Right hindlimb (tissue), 1 donor: ENCODE measurements around the gene MAPK8IP1.
"Not testable (repeated sequence)": the region's sequence is repeated elsewhere in the genome, so short reads cannot be mapped to it uniquely, and the experiment has no call there.

Source experiments
- DNase-seq: peaks from one replicate; pipeline ENCODE4 v3.0.0-alpha.2; 2018

Gene MAPK8IP1

DNA sequence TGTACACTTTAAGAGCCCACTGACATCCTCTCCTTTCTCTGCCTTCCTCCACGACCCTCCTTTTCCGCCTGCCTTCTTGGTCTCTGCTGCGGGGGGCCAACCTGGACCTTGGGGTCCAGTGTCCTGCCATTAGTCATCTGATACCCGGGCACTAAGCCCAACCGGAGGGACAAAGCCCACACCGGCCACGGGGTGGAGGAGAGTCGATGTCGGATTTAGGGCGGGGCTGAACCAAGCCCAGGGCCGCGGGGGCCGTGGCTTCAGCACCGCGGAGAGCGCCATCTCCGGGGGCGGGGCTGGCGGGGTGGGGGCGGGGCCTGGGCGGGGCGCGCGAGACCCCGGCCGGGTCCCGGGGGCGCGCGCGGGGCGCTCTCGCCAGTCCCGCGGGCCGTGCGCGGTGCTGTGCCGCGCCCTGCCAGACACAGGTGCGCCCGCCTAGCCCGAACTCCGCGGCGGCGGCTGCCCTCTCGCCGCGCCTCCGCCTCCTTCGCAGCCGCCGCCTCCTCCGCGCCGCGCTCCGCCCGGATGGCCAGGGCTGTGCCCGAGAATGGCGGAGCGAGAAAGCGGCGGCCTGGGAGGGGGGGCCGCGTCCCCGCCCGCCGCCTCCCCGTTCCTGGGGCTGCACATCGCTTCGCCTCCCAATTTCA, at the start of gene MAPK8IP1:
TSS of gene MAPK8IP1 (plus strand) at position 378 of the 647 bp plus-strand sequence. CDS start at position 548, 170 bp downstream.
- DNase-seq = peak; percentile 53

DNA sequence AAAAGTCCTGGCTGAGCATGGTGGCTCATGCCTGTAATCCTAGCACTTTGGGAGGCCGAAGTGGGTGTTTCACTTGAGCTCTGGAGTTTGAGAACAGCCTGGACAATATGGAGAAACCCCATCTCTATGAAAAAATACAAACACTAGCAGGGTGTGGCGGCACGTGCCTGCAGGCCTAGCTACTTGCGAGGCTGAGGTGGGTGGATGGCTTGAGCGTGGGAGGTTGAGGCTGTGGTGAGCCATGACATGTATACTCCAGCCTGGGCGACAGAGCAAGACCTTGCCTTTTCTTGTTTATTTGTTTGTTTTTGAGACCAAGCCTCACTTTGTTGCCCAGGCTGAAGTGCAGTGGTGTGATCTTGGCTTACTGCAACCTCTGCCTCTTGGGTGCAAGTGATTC, 46.2 kb upstream of the MAPK8IP1 start:
- DNase-seq = no peak

DNA sequence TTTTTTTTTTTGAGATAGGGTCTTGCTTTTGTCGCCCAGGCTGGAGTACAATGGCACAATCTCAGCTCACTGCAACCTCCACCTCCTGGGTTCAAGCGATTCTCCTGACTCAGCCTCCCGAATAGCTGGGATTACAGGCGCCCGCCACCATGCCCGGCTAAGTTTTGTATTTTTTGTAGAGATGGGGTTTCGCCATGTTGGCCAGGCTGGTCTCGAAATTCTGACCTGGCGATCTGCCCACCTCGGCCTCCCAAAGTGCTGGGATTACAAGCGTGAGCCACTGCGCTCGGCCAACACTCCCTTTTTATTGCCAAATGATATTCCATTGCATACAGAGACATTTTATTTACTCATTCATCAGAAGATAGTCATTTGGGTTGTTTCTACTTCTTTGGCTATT, 45.2 kb upstream of the MAPK8IP1 start:
- not testable (repeated sequence) for DNase-seq

DNA sequence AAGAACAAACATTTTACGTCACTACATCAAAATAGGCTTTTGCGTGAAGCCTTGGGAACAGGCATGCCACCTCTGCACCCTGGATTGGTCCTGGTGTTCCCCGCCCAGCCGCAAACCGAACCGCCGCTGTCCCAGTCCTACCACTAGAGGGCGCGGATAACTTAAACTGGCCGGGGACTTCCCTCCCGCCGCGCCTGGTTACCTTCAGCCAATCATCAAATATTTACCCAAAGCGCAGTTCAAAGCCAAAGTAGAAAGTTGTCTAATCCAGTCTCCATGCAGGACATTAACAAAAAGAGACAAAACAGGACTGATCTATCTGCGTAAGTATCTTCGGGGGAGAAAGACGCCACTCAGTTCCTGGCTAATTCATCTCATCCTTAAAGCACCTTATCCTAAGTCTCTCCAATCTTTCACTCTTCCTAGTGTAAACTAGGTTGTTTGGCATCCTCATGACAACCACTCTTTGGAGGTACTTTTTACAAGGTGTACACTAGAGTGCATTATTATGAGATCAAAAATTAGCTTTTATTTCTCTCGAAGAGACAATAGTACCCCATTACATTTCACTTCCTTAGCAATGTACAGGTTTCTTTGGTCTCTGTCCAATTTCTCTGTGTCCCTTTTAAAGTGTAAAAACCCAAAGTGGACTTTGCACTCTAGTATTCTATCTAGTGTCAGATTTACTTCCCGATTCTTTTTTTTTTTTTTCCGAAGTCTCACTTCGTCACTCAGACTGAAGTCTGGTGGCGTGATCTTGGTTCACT, 42.1 kb upstream of the MAPK8IP1 start:
- peak; percentile 91 for DNase-seq

DNA sequence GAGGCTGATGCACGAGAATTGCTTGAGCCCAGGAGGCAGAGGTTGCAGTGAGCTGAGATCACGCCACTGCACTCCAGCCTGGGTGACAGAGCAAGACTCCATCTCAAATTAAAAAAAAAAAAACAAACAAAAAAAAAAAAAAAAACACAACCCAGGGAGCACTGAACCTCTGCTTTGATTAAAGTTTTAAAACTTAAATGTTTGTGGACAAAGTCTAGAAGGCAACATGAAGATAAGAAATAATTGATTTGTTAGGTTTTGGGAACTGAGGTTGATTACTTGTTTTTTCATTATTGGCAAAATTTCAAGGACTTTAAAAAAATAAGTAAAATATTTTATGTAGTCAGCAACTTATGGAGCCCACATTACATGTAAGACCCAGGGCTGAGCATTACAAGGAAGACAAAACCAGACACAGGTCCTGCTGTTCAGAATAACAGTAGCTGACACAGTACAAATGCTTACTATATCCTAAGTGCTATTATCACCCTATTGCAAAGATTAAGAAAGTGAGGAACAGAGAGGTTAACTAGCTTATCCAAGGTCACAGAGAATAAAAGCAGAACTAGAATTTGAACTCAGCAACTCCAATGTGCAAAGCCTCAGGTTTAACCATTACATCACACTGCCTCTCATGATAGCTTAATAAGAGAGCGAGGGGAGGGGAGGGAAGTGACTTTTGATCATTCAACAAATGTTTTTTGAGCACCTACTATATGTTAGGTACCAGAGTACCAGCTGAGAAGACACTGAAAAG, 40.5 kb upstream of the MAPK8IP1 start:
- no peak for DNase-seq

DNA sequence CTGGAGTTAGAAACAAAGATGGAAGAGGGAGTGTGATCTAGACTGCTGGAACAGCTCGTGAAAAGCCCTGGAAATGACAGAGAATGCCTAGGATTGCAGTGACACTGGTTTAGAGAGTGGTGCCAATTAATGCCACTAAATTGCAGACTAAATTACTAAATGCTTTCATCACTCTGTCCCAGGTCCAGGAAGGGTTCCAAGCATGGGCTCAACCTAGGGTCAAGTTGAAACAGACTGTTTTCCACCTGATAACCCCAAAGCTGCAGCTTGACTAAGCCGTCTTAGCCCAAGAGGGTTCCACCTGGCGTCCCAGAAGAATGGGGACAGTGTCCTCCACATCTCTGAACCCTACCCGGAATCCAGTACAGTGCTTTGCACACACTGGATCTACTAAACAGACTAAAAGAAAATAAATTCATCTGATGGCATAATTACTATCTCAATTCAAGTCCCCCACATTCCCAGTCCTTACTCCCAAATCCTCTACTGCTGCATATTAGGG, 39.2 kb upstream of the MAPK8IP1 start:
- DNase-seq = no peak

DNA sequence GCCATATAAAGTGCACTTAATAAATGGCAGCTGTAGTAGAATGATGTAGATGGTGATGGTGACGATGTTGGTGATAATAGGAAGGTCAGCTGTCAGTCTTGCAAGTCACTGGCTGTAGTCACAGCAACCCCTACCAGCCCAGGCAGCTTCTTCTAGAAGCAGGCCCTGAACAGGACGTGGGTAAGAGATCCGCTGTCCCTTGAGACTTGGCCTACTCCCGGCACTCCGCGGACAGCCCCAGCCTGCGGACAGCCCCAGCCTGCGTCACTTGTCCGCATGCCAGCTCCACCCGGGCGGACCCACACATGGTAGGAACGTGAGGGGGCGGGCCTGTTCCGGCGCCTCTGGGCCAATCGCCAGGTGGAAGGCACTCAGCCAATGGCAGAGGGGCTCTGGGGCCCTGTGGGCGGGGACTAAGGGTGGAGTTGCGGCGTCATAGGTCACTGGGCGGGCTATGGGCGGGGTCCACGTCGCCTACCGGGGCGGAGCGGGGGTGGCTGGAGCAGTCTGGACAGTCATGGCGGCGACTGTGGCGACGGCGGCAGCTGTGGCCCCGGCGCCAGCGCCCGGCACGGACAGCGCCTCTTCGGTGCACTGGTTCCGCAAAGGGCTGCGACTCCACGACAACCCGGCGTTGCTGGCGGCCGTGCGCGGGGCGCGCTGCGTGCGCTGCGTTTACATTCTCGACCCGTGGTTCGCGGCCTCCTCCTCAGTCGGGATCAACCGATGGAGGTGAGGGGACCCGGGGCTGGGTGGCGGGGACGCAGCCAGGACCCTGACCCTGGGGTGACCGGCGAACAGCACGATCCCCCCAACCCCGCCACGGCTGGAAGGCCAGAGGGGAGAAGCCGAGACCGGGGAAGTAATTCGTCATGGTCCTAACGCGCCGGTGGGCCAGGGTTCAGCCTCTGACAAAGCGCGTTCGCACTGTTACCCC, 38.2 kb upstream of the MAPK8IP1 start, which contains the start of gene CRY2:
TSS of gene CRY2 (plus strand) at position 502 of the 937 bp plus-strand sequence. CDS start at position 518, 16 bp downstream.
- DNase-seq = peak; percentile 99

DNA sequence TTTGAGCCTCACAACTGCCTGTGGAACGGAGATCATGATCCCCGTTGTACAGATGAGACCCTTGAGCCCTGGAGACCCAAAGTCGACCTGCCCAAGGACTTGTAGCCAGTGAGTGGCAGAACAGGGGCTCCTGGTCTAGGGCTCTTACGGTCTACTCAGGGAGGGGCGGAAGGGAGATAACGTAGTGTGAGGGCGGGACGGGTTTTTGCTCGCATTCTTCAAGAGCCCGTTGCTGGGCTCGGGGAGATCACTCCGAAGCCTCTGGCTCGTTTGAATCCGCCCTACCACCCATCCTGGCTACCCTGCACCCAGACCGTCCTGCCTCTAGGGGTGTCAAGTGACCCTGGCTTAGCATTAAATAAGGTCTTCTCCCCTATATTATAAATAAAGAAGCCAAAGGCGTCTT, 37.5 kb upstream of the MAPK8IP1 start:
- DNase-seq = no peak

DNA sequence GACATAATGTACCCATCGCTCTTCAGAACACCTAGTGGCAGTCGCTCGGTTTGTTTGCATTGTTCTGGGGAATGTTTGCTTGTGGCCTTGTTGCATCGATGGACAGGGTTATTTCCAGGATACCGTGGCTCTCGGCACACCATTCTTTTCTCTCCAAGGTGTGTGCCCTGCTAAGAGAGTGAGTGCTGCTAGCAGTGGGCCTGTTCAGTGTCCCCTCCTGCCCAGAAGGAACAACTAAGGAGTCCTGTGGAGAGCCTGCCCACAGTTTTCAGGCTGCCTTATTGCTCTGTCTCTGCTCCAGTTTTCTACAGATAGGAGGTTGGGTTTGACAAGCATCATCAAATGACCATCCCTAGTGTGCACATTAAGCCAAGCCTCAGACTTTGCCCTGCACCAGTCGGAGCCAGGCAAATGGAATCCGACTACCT, 36.8 kb upstream of the MAPK8IP1 start:
- no peak for DNase-seq

DNA sequence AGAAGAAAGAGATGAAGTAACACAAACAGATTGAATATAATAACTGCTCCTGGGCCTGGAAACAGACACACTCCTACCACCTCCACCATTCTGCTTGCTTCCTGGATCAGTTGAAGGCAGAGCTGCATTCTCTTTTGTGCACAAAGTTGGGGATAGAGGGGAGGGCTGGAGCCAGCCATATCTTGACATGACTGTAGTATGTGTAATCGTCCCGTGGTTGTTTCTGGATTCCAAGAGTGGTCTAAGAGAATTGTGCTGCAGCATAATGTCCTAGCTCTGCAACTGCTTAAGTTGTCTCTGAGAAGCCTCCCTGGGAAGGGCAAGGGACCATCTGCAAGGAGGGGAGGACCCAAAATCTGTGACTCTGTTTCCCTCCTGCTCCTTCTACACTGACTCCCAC, 35.0 kb upstream of the MAPK8IP1 start:
- DNase-seq = no peak

DNA sequence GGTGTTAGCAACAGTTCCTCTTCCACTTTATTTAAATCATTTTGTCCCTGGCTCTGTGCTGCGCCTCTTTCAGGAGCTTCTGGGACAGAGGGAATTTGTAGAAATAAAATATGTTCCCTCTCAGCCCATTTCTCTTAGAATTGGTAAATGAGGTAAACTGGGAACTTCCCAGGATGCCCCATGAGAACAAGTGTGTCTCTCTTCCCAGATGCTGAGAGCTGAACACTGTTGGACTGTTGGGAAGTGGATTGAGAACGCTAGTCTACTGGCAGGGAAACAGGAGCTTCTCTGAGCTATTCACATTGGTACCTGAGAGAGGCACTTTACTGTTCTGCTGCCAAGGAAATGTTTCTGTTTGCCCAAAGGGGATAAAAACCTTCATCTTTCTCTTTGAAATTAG, 34.2 kb upstream of the MAPK8IP1 start:
- DNase-seq = no peak

DNA sequence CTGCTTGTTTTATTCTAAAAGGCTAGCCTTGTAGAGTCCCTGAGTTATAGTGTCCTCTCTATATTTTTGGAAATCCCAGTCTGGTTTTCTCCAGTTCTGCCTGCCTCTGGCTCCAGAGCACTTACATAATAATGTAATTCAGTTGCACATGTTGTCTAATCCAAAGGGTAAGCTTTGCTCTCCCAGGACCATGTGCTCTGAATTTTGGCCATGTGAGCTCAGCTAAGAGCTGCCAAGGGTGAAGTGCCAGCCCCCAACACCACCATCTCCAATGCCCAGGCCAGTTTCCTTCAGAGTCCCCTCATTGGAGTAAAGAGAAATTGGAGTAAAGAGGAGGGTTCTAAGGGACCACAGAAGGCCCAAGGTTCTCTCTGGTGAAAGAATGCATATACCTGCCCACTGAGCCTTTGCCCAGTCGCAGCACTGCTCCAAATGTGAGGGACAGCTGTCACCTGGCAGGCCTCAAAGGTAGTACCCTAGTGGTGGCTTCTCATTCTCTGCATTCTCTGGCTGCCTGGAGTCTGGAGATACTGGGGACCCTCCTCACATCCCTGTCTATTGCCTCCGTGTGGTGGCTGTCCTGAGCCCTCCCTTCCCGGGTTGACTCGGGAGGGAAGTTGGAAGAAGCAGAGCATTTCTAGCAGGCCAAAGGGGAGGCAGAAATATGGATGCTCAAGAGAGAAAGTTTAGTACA, 33.3 kb upstream of the MAPK8IP1 start:
- DNase-seq = no peak

DNA sequence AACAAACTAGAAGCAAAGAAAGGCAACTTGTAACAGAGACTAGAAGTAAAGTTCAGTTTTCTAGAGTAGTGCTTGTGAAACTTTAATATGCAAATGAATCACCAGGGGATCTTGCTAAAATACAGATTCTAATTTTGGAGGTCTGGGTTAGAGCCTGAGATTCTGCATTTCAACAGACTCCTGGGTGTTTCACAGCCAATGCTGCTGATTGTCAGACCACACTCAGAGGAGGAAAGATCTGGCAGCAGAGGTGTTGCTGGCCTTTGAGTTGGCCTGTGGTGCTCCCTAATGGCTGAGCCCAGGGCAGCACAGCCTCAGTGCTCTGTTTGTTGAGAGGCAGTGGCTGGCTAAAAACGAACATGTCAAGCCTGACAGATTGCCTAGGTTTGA, 32.7 kb upstream of the MAPK8IP1 start:
- DNase-seq = no peak

DNA sequence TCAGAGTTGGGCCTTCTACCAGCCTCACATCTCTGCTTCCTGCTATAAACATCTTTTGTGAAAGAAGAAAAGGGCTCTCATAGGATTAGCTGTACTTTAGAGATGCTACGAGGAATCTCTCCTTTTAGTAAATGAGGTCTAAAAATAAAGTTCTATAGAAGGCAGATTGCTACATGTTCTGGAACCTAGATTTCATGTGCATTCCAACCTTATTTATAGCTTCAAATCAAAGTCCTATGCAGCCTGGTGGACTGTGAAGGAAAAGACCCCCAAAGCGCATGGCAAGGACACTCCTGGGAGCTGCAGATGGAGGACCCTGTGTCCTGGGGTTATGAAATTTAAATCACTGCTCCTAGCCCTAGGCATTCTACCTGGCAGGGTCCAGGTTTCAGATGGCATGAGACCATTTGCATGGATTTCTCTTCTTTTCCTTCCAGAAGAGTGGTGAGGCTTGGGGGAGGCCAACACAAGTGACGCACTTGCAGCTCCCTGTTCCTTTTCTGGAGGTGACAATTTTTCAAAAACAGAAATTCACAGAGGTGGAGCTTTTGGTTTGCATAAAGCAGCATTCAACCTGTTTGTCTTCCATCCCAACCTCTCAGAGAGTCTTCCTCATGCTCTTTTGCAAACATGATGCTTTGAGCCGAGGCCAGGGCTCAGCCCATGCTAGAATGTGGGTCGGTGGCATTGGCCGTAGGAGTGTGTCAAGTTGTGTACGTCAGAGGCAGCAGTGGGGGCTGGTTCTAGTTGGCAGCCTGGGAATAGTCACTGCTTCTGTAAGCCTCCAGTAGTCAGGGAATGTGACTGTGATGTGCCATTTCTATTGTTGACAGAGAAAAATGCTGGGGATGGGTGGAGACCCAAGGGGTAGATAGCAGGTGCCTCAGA, 31.9 kb upstream of the MAPK8IP1 start:
- no peak for DNase-seq

DNA sequence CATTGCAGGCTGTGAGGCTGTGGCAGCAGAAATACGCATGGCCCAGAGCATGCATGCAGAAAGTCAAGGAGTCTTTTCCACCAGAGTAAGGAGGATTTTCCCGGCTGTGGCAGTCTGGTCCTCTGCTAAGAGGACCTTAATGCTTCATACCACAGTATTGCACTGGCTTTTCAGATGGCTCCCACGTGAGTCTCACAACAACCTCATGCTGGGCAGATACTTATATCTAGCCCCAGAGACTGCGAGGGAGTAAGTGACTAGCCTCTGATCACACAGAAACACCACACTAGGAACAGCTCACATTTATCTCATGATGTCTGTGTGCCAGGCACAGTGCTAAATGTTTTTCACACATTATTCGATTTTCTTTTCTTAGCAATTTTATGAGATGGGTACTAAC, 30.1 kb upstream of the MAPK8IP1 start:
- no peak for DNase-seq

DNA sequence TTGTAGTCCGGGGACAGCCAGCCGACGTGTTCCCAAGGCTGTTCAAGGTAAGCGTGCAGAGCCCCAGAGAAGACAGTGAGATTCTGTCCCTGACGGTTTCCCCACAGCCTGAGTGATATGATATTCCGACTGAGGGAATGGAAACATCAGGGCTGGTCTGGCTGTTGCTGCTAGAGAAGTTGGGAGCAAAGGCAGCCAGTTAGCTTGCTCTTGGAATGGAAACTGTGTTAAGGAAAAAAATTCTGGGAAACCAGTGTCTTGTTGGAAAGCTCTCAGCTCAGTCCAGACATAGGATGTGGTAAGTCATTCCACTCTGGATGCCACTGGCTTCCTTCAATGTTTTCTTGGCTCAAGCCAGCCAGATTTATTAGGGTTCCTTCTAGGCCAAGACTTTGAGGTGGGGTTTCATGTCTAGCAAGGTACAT, 29.4 kb upstream of the MAPK8IP1 start:
- DNase-seq = peak; percentile 86

DNA sequence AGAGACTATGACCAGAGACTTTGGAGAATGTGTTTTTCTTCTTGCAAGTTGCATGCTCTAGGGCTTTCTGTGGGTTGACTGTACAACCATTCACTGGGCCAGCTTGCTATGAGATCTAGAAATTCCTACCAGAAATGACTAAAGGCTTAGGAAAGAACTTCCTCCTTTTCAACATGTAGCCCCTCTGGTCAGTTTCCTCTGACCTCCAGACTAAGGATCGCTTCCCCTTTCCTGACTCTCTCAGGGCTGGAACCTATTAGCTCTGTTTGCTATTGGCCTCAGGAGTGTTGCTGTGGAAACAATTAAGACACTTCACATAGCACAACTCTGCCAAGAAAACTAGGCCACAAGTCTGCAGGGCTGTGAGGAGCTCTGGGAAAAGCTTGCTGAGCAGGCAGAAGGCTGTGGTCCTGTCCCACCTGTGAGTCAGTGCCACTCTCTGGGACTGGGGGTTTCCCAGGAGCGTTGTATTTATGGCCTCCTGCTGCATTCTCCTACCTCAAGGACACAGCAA, 27.4 kb upstream of the MAPK8IP1 start:
- peak; percentile 79 for DNase-seq

DNA sequence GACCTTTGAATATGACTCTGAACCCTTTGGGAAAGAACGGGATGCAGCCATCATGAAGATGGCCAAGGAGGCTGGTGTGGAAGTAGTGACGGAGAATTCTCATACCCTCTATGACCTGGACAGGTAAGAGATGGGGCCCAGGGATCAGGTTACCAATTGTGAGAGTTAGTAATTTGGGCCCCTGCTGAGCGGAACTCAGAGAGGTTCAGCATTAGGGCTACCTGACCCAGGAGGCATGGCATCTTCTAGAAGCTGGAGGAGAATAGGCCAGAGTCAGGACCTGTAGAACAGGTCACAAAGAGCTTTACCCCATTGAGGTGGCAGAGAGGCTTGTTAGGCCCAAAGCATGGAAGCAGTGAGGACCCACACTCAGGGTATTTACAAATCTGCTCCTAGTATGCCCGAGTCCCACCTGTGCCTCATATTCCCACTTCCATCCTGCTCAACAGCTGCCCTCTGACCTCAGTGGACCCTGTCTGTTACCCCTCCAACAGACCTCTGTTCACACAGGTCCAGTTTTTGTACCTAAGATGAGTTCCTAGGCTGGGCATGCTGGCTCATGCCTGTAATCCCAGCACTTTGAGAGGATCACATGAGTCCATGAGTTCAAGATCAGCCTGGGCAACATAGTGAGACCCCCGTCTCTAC, 26.6 kb upstream of the MAPK8IP1 start:
- no peak for DNase-seq

DNA sequence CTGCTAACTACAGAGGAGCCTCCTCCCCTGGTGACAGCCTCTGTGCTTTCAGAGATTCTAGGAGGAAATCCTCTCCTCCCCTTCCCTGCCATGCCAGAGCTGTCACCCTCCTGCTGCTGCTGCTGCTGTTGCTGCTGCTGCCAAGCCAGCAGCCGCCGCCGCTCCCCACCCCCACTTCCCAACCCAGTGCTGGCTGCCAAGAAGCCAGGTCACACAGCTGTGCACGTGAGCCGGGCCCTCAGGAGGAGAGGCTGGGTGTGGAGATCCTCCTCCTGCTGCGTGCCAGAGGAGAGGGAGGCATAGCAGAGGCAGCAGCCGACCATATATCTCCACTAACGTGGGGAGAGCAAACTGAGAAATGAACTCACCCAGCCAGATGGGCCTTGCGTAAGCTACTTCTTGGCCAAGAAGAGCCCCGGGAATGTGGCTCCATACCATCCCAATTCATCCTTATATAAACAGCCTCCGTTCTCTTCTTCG, 25.8 kb upstream of the MAPK8IP1 start:
- DNase-seq = peak; percentile 95

DNA sequence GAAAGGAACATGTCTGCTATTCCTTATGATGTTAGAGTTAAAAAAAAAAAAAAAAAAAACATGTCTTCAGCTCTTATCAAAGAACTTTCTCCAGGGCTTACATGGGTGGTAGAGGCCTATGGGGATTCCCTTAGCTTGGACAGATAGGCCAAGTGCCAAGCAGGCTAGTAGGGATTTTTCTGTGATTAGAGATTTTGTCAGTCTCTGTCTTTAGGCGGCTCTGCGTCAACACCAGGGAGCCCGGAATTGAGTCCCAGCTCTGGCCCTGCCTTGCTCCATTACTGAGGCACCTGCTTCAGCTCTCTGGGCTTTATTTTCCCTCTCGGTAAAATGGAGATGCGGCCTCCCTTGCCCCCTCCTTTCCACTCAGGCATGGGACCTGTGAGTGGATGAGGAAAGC, 25.1 kb upstream of the MAPK8IP1 start:
- DNase-seq = no peak
